ENCODE results near the gene CERS6.
"Not testable (repeated sequence)": the region's sequence is repeated elsewhere in the genome, so short reads cannot be mapped to it uniquely, and the experiment has no call there.

Gene CERS6

GRCh38 chr2:168466834-168467565 lies 10.9 kb downstream of the CERS6 start:
- DNase-seq (ENCODE audit: low read depth in 2 of 2) = no peak

- DNase-seq (ENCODE audit: low read depth in 2 of 2) = no peak
Measured at GRCh38 chr2:168467729-168468128, 11.7 kb downstream of the CERS6 start.

GRCh38 chr2:168468354-168468753 lies 12.3 kb downstream of the CERS6 start:
- no peak for DNase-seq (ENCODE audit: low read depth in 2 of 2)

- DNase-seq (ENCODE audit: low read depth in 2 of 2) = no peak
Measured at GRCh38 chr2:168469281-168469988, 13.4 kb downstream of the CERS6 start.

GRCh38 chr2:168470320-168471162 lies 14.5 kb downstream of the CERS6 start:
- DNase-seq (ENCODE audit: low read depth in 2 of 2) = no peak

GRCh38 chr2:168471163-168471475 lies 15.0 kb downstream of the CERS6 start:
- DNase-seq (ENCODE audit: low read depth in 2 of 2) = no peak

GRCh38 chr2:168475636-168476035 lies 19.6 kb downstream of the CERS6 start:
- DNase-seq (ENCODE audit: low read depth in 2 of 2) = no peak

- DNase-seq (ENCODE audit: low read depth in 2 of 2) = no peak
Measured at GRCh38 chr2:168478206-168478605, 22.1 kb downstream of the CERS6 start.

- no peak for DNase-seq (ENCODE audit: low read depth in 2 of 2)
Measured at GRCh38 chr2:168480356-168480755, 24.3 kb downstream of the CERS6 start.

GRCh38 chr2:168480825-168481585 lies 24.9 kb downstream of the CERS6 start:
- no peak for DNase-seq (ENCODE audit: low read depth in 2 of 2)

- DNase-seq (ENCODE audit: low read depth in 2 of 2) = no peak
Measured at GRCh38 chr2:168482269-168482668, 26.2 kb downstream of the CERS6 start.

GRCh38 chr2:168482952-168483831 lies 27.1 kb downstream of the CERS6 start:
- DNase-seq (ENCODE audit: low read depth in 2 of 2) = no peak

GRCh38 chr2:168486477-168486876 lies 30.4 kb downstream of the CERS6 start:
- DNase-seq (ENCODE audit: low read depth in 2 of 2) = no peak

- DNase-seq (ENCODE audit: low read depth in 2 of 2) = peak in 1 of 2 donors; percentile 26
Measured at GRCh38 chr2:168490015-168490874, 34.2 kb downstream of the CERS6 start.

GRCh38 chr2:168490946-168491605 lies 35.0 kb downstream of the CERS6 start:
- DNase-seq (ENCODE audit: low read depth in 2 of 2) = no peak

GRCh38 chr2:168491728-168492127 lies 35.7 kb downstream of the CERS6 start:
- not testable (repeated sequence) for DNase-seq (ENCODE audit: low read depth in 2 of 2)

GRCh38 chr2:168493219-168493618 lies 37.1 kb downstream of the CERS6 start:
- DNase-seq (ENCODE audit: low read depth in 2 of 2) = not testable (repeated sequence)

- no peak for DNase-seq (ENCODE audit: low read depth in 2 of 2)
Measured at GRCh38 chr2:168494190-168494711, 38.2 kb downstream of the CERS6 start.

GRCh38 chr2:168495524-168495923 lies 39.5 kb downstream of the CERS6 start:
- DNase-seq (ENCODE audit: low read depth in 2 of 2) = no peak

Data from stimulated activated CD8-positive, alpha-beta memory T cell treated with anti-CD3 and anti-CD28 coated beads, Interleukin-7, amount 100 ng/mL, for 4 hours (primary cell).